A673 (cell line): ENCODE data around the gene NDUFB4.

Source experiments
- CTCF ChIP-seq: fragments of 300-800, 200-600 bp; sonication (generic); conservative IDR thresholded peaks from 2 replicates; pipeline ENCODE4 v1.5.1; 2017; ENCODE audit warnings: low read depth, mild to moderate bottlenecking, antibody characterized with exemption, low read length, moderate library complexity, mixed read lengths
- EZH2 ChIP-seq: fragments of 200-600 bp; sonication (generic); IDR thresholded peaks from 2 replicates; pipeline ENCODE4 v1.6.1; 2017; ENCODE audit warnings: borderline replicate concordance, low read depth, mild to moderate bottlenecking, mixed read lengths, antibody characterized with exemption, low read length; ENCODE audit not compliant: poor library complexity, severe bottlenecking

- TF ChIP-seq CTCF (no peak), EZH2 (no peak)
These were observed 50.8 kb downstream of the NDUFB4 start for GRCh38 chr3:120646771-120647432.
